ENCODE results near the gene NEK5.
"Not testable (repeated sequence)": the region's sequence is repeated elsewhere in the genome, so short reads cannot be mapped to it uniquely, and the experiment has no call there.

NEK5 gene

GRCh38 chr13:52061587-52061986, 67.3 kb downstream of the NEK5 start:
- no peak for DNase-seq

DNA sequence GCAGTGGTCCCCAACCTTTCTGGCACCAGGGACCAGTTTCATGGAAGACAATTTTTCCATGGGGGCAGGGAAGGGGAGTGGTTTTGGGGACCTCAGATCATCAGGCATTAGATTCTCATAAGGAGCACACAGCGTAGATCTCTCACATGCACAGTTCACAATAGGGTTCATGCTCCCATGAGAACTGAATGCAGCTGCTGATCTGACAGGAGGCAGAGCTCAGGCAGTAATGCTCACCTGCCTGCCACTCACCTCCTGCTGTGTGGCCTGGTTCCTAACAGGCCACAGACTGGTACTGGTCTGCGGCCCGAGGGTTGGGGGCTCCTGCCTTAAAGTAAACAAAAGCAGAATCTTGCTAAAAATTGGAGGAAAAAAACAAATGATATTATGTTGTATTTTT, 67.8 kb downstream of the NEK5 start:
- DNase-seq, result not testable (repeated sequence)

DNA sequence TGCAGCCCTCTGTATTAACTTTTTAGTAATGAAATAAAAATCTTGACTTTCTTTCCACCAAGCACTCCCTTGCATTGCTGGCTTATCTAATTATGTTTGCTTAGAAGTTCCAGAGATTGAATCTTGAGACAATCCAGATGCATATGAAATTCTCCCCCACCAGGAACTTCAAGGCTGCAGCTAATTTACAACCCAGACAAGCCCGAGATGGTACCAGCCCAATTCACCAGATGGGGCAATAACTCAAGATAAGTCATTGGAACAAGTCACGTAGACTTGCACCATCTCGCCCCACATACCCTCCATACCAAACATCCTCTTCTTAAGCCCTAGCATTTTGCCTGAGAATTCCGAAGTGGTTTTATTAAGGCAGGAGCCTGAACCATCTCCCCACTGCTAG, 75.4 kb downstream of the NEK5 start:
- no peak for DNase-seq

DNA sequence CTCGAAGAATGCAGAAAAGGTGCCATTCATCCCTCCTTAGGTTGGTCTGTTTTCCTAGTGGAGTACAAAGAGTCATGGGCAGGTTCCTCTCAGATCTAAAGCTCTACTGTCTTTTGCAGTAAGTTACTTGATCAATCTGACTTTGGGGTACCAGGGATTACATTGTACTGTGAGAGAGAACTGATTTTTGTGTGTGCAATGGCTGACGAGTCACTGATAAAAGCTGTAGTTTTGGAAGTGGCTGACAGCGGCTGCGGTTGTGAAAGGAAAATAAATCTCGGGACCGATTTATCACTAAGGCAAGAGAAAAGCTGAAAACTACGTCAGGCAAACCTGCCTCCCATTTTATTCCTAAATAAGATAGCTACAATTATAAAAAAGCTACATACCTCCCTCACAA, 77.5 kb downstream of the NEK5 start:
- DNase-seq, result no peak

GRCh38 chr13:52048516-52048915, 80.4 kb downstream of the NEK5 start:
- peak; percentile 7 for DNase-seq

- no peak for DNase-seq
Measured at GRCh38 chr13:52047463-52047862, 81.4 kb downstream of the NEK5 start.

DNA sequence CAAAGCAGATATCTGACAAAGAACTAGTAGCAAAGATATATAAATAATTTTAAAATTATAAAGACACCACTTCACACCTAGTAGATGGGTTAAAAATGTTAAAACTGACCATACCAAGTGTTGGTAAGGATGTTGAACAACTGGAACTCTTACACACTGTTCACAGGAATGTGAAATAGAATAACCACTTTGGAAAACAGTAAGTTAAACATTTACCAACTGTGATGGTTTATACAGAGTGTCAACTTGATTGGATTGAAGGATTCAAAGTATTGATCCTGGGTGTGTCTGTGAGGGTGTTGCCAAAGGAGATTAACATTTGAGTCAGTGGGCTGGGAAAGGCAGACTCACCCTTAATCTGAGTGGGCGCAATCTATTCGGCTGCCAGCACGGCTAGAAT, 85.2 kb downstream of the NEK5 start:
- DNase-seq, result no peak

DNA sequence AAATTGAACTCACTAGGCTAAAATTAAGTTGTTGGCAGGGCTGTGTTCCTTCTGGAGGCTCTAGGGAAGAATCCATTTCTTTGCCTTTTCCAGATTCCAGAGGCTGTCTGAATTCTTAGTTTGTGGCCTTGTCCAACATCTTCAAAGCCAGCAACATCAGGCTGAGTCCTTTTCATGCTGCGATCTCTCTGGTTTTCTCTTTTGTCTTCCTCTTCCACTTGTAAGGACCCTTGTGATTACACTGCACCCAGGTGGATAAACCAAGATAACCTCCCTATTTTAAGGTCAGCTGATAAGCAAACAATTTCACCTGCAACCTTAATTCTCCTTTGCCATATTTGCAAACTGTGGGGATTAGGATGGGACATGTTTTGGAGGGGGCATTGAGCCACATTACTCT, 92.8 kb downstream of the NEK5 start:
- no peak for DNase-seq

- DNase-seq, result no peak
Measured at GRCh38 chr13:52034616-52035226, 94.2 kb downstream of the NEK5 start.

GRCh38 chr13:52033039-52033438, 95.8 kb downstream of the NEK5 start:
- no peak for DNase-seq

- DNase-seq, result not testable (repeated sequence)
Measured at GRCh38 chr13:52030401-52030800, 98.5 kb downstream of the NEK5 start.

DNA sequence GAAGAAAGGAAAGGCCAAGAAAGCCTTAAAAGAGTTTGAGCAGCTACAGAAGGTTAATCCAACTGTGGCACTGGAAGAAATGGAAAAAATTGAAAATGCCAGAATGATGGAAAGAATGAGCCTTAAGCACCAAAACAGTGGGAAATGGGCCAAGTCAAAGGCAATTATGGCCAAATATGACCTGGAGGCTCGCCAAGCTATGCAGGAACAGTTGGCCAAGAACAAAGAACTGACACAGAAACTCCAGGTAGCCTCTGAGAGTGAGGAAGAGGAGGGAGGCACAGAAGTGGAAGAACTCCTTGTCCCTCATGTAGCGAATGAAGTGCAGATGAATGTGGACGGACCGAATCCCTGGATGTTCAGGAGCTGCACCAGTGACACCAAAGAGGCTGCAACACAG, 99.3 kb downstream of the NEK5 start:
- no peak for DNase-seq

- DNase-seq, result no peak
Measured at GRCh38 chr13:52027832-52028231, 101.0 kb downstream of the NEK5 start.

DNA sequence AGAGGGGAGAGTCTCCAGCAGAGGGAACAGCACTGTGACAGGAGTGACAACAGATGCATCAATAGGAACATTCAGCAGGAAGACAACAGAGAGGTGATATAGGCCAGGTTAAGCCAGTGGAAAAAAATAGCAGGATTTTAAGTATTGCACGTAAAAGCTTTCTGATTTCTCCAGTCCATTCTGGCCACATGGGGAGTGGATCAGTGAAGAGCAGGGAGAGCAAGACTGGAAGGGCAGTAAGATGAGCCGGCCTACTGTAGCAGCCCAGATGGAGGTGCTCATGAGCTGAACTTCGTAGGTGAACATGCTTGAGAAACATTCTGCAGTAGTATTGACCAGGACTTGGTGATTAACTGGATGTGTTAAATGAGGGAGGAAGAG, 102.6 kb downstream of the NEK5 start:
- DNase-seq, result no peak

- no peak for DNase-seq
Measured at GRCh38 chr13:52025475-52026245, 103.2 kb downstream of the NEK5 start.

GRCh38 chr13:52024481-52024880, 104.4 kb downstream of the NEK5 start, which contains the start of gene UTP14C:
UTP14C (plus strand) TSS chr13:52024691; CDS start chr13:52028805, 4,114 bp downstream.
- no peak for DNase-seq

GRCh38 chr13:52022356-52022755, 106.5 kb downstream of the NEK5 start:
- DNase-seq, result no peak

GRCh38 chr13:52020191-52020590, 108.7 kb downstream of the NEK5 start:
- no peak for DNase-seq

- DNase-seq, result no peak
Measured at GRCh38 chr13:52016296-52016695, 112.6 kb downstream of the NEK5 start.

- DNase-seq, result no peak
Measured at GRCh38 chr13:52012512-52012836, 116.4 kb downstream of the NEK5 start.

DNA sequence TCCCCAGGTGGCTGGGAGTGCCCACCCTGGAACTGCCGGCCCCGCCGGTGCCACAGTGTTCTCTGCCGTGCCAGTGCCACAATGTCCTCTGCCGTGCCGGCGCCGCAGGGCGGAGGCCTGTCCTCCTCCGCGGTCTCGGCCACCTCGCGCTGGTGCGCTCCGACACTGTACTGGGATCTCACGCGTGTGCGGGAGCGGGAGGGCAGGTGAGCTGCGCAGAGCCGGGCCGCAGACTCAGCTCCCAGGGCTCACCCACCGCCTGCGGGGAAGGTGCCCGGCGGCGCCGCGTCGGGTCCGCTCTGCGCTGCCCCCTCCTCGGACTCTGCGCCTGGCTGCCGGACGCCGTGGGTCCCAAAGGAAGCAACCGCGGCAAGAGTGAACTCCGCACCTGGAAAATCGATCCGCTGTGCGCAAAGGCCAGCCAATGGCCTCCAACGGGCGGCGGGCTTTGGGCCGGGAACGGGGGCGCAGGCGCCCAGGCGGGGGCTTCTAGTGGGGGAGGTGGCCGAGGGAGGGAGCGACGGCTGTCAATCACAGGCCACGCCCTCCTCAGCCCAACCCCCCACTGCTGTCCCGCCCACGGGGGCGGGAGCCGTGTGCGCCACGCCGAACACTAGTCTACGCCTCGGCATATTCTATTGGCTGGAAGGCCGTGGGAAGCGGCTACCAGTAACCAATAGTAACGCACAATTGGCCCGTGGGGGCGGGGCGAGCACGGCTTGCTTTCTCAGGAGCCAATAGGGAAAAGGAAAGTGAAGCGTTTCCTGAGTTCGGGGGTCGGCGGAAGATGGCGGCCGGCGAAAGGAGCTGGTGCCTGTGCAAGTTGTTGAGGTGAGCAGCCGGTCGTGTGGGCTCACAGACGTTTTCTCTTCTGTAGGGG, 117.0 kb downstream of the NEK5 start, which contains the start of gene ALG11:
Gene ALG11, plus strand, starts transcription at position 767 of the 880 bp plus-strand sequence. Its CDS starts 21 bp downstream, at position 788.
- DNase-seq, result peak; percentile 95

DNA sequence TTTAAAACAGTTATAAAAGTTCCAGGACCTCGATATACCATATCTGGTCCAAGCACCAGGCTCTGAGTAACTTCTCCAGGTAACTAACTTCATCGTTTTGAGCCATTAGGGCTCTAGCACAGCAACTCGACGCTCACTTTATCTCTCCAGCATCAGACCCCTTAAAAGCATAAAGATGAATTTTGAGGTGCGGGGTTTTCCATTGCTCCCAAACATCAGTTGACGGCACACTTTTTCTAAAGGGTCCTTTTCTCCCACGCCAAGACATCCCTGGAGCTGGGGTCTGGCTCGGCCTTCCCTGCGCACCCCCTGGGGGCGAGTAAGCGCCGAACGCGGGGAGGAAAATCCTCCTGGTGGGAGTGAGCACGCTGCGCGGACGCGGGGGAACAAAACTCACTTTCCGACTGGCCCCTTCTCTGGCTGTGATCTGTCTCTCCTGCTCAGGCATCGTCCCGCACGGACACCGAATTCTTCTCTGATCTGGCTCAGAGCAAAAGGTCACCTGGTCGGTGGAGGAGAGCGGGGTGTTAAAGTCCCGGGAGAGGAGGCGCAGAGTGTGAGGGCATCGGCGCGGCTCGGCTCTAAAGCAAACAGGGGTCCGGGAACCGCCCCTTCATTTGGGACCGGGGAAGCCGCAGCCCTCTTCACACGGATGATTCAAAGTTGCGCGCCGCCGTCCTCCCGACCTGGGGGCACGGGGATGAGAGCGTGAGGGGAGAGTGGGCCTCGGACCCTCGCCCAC, 117.8 kb downstream of the NEK5 start, which contains the start of gene ATP7B:
Gene ATP7B, minus strand, starts transcription at position 561 of the 742 bp plus-strand sequence. Its CDS starts 113 bp downstream, at position 448.
- DNase-seq, result no peak

- no peak for DNase-seq
Measured at GRCh38 chr13:52009946-52010345, 118.9 kb downstream of the NEK5 start.
